H1 (cell line): ENCODE data around the gene RAMP3. TPM values are rescaled to one million over a fixed set of nuclear protein-coding genes. Genes with fewer than 3 reads are reported as not detected.

Source experiments
- CTCF ChIA-PET: fragments of 300-600 bp; sonication (Branson Sonifier 250); formaldehyde crosslinking; loops from one replicate; lab custom pipeline; 2021; ENCODE audit not compliant: partially characterized antibody; lab: Charles Lee
- POLR2A ChIA-PET: fragments of 300-600 bp; sonication (Branson Sonifier 250); formaldehyde crosslinking; loops from one replicate; lab custom pipeline; 2021; ENCODE audit warnings: inconsistent platforms; ENCODE audit not compliant: partially characterized antibody; lab: Charles Lee
- DNase-seq, 2 experiments: peaks; one replicate each; pipeline versions ENCODE4 v3.0.0 to v3.0.0-alpha.2; 2010 to 2022; ENCODE audit warnings: low spot score in 2 of 2, low read depth in 1 of 2, mixed read lengths in 1 of 2
- FAIRE-seq: peaks from 2 replicates; lab custom pipeline; 2011; peaks lifted over from hg19 to GRCh38; lab: Jason Lieb, UNC
- H2AFZ ChIP-seq: 2 replicates; pipeline ENCODE4 v1.8.1; 2012; ENCODE audit warnings: low read length, inconsistent platforms
- H2AK5ac ChIP-seq: 2 replicates; pipeline ENCODE4 v1.6.1; 2013; ENCODE audit warnings: low read depth, low read length
- H2BK120ac ChIP-seq: replicated peaks from 2 replicates; pipeline ENCODE3; 2013; ENCODE audit warnings: low read depth, low read length, inconsistent platforms
- H2BK12ac ChIP-seq: 2 replicates; pipeline ENCODE4 v1.6.1; 2013; ENCODE audit warnings: low read depth, low read length
- H2BK15ac ChIP-seq: 2 replicates; pipeline ENCODE4 v1.6.1; 2013; ENCODE audit warnings: low read length
- H2BK20ac ChIP-seq: 2 replicates; pipeline ENCODE4 v1.6.1; 2013; ENCODE audit warnings: low read length
- H2BK5ac ChIP-seq: 2 replicates; pipeline ENCODE4 v1.6.1; 2013; ENCODE audit warnings: low read depth, low read length
- H3K14ac ChIP-seq: 2 replicates; pipeline ENCODE4 v1.6.1; 2013; ENCODE audit warnings: inconsistent platforms; ENCODE audit not compliant: insufficient read length
- H3K18ac ChIP-seq: 2 replicates; pipeline ENCODE4 v1.6.1; 2013; ENCODE audit warnings: low read length; ENCODE audit errors: extremely low read depth
- H3K23ac ChIP-seq: 2 replicates; pipeline ENCODE4 v1.6.1; 2013; ENCODE audit warnings: inconsistent platforms; ENCODE audit not compliant: insufficient read length
- H3K23me2 ChIP-seq: 2 replicates; pipeline ENCODE4 v1.6.1; 2013; ENCODE audit warnings: low read depth, low read length
- H3K27ac ChIP-seq: 2 replicates; pipeline ENCODE4 v1.6.1; 2011; ENCODE audit warnings: low read depth, low read length, inconsistent platforms
- H3K27me3 ChIP-seq, 4 experiments: replicated peaks in 1 of 4; 1 replicate in 1 of 4; 2 replicates in 3 of 4; pipeline versions ENCODE4 v1.6.1 to v1.8.1; 2011 to 2013; ENCODE audit warnings: low read length in 3 of 4, mild to moderate bottlenecking in 3 of 4, inconsistent platforms in 2 of 4, mixed read lengths in 2 of 4, moderate library complexity in 1 of 4; ENCODE audit not compliant: control insufficient read depth in 3 of 4, insufficient read depth in 3 of 4; ENCODE audit errors: extremely low read depth in 1 of 4
- H3K36me3 ChIP-seq, 4 experiments: 2 replicates each; pipeline versions ENCODE4 v1.6.1 to v1.8.1; 2011 to 2013; ENCODE audit warnings: mild to moderate bottlenecking in 4 of 4, low read length in 3 of 4, moderate library complexity in 2 of 4, control low read depth in 1 of 4, inconsistent platforms in 1 of 4; ENCODE audit not compliant: insufficient read depth in 4 of 4, control insufficient read depth in 2 of 4
- H3K4ac ChIP-seq: replicated peaks from 2 replicates; pipeline ENCODE3; 2013; ENCODE audit warnings: low read length, low read depth, mixed read lengths, inconsistent platforms; ENCODE audit not compliant: insufficient read length
- H3K4me1 ChIP-seq, 4 experiments: replicated peaks in 1 of 4; 1 replicate in 1 of 4; 2 replicates in 3 of 4; pipeline versions ENCODE4 v1.6.1 to v1.8.1; 2011 to 2013; ENCODE audit warnings: low read length in 3 of 4, inconsistent platforms in 2 of 4, mixed read lengths in 1 of 4; ENCODE audit not compliant: insufficient read depth in 4 of 4, control insufficient read depth in 3 of 4
- H3K4me2 ChIP-seq, 2 experiments: 2 replicates each; pipeline versions ENCODE4 v1.6.1 to v1.8.1; 2011 to 2013; ENCODE audit warnings: low read depth in 2 of 2, low read length in 2 of 2, control low read depth in 1 of 2, inconsistent platforms in 1 of 2, mild to moderate bottlenecking in 1 of 2; ENCODE audit not compliant: insufficient read depth in 1 of 2
- H3K4me3 ChIP-seq, 4 experiments: fragments of 200-600, 300-600 bp in 1 of 4; sonication (generic), shearing (Covaris generic), sonication (Bioruptor Twin) in 1 of 4; 2 replicates each; pipeline versions ENCODE4 v1.5.1 to v1.8.1; 2011 to 2016; ENCODE audit warnings: low read length in 4 of 4, low read depth in 3 of 4, control low read depth in 2 of 4, inconsistent platforms in 2 of 4, mild to moderate bottlenecking in 2 of 4, mixed read lengths in 1 of 4, moderate library complexity in 1 of 4; ENCODE audit not compliant: insufficient read depth in 2 of 4; ENCODE audit errors: extremely low read depth in 1 of 4
- H3K56ac ChIP-seq: replicated peaks from 2 replicates; pipeline ENCODE3; 2013; ENCODE audit warnings: low read depth, mild to moderate bottlenecking, mixed read lengths, low read length, inconsistent platforms; ENCODE audit not compliant: insufficient read length
- H3K79me1 ChIP-seq: 2 replicates; pipeline ENCODE4 v1.6.1; 2013; ENCODE audit warnings: low read depth, low read length, control low read depth
- H3K79me2 ChIP-seq, 2 experiments: 2 replicates each; pipeline versions ENCODE4 v1.6.1 to v1.8.1; 2012 to 2013; ENCODE audit warnings: low read length in 2 of 2, mild to moderate bottlenecking in 2 of 2, inconsistent platforms in 1 of 2; ENCODE audit not compliant: insufficient read depth in 2 of 2, control insufficient read depth in 1 of 2
- H3K9ac ChIP-seq, 4 experiments: replicated peaks in 1 of 4; 1 replicate in 1 of 4; 2 replicates in 3 of 4; pipeline versions ENCODE4 v1.6.1 to v1.8.1; 2011 to 2013; ENCODE audit warnings: low read depth in 3 of 4, low read length in 3 of 4, control low read depth in 2 of 4, mild to moderate bottlenecking in 2 of 4, moderate library complexity in 2 of 4, inconsistent platforms in 1 of 4; ENCODE audit errors: extremely low read depth in 1 of 4
- H3K9me3 ChIP-seq, 2 experiments: 2 replicates each; pipeline versions ENCODE4 v1.6.1 to v1.8.1; 2012 to 2013; ENCODE audit warnings: mild to moderate bottlenecking in 2 of 2, moderate library complexity in 2 of 2, control low read depth in 1 of 2, inconsistent platforms in 1 of 2, low read depth in 1 of 2, low read length in 1 of 2, mixed read lengths in 1 of 2; ENCODE audit not compliant: insufficient read depth in 2 of 2
- H4K20me1 ChIP-seq, 2 experiments: replicated peaks in 1 of 2; 2 replicates each; pipeline versions ENCODE3 to v1.8.1; 2011 to 2013; ENCODE audit warnings: inconsistent platforms in 2 of 2, low read length in 2 of 2, mild to moderate bottlenecking in 1 of 2; ENCODE audit not compliant: insufficient read depth in 2 of 2, control insufficient read depth in 1 of 2
- H4K5ac ChIP-seq: 2 replicates; pipeline ENCODE4 v1.6.1; 2013; ENCODE audit warnings: low read length, low read depth, mixed read lengths, inconsistent platforms; ENCODE audit not compliant: insufficient read length
- H4K8ac ChIP-seq: 2 replicates; pipeline ENCODE4 v1.8.0; 2013; ENCODE audit warnings: mild to moderate bottlenecking, moderate library complexity, low read length, inconsistent platforms; ENCODE audit not compliant: insufficient read depth; ENCODE audit errors: extremely low read depth
- H4K91ac ChIP-seq: replicated peaks from 2 replicates; pipeline ENCODE3; 2013; ENCODE audit warnings: low read length, mixed read lengths, inconsistent platforms; ENCODE audit not compliant: insufficient read length
- USF2 ChIP-seq: IDR thresholded peaks from 2 replicates; pipeline ENCODE4 v1.6.1; 2011; ENCODE audit warnings: low read length, improper control_type of control experiment
- WGBS, 2 experiments: shearing (Covaris generic) in 1 of 2; methylation state at CpG; one replicate each; pipeline versions ENCODE4 v1.1.6 to v1.1.7; 2013 to 2015; ENCODE audit warnings: low lambda C conversion rate in 2 of 2, mixed read lengths in 2 of 2, inconsistent platforms in 1 of 2, low coverage in 1 of 2, missing lambda C conversion rate in 1 of 2; ENCODE audit not compliant: insufficient replicate concordance in 2 of 2, insufficient coverage in 1 of 2, insufficient read length in 1 of 2; ENCODE audit errors: extremely low coverage in 1 of 2, missing lambda C conversion rate in 1 of 2; 5-methylcytosine and 5-hydroxymethylcytosine counted together
- polyA plus RNA-seq, 7 experiments: library from polyadenylated mRNA; depleted of rRNA in 3 of 7; stranded (reverse) in 5 of 7; unstranded in 2 of 7; fragments of >200 nt in 5 of 7; fragments of 200-250 nt in 2 of 7; gene quantifications; 1 replicate in 5 of 7; 2 replicates in 1 of 7; 4 replicates in 1 of 7; pipeline versions ENCODE4 v1.2.1 to v1.2.3, GENCODE V29; 2011 to 2013; ENCODE audit warnings: missing spikeins in 2 of 7, mixed read lengths in 2 of 7
- total RNA-seq: library from RNA; stranded (reverse); fragmentation: NEBNext Ultra II Directional; extraction: Animal tissue kit (Norgen Biotek cat#: 25700); gene quantifications from 2 replicates; pipeline ENCODE4 v1.2.1, GENCODE V29; 2021

Gene RAMP3
- total and polyA plus RNA-seq, 2 of the 8 experiments (the other 6 are each of a cell fraction or from before 2014, with no cell fraction given) = 0.88 to 0.98 TPM

GRCh38 chr7:45156516-45157272 lies 897 bp upstream of the RAMP3 start:
- Histone ChIP-seq H3K4me2 (peak overlapping the region; percentile 34 to 77), H3K79me2 (no peaks in the 10 kb centered on the region), H2AFZ (no peak overlapping the region), H3K14ac (no peak overlapping the region), H2AK5ac (peak overlapping the region; percentile 76; the same call in 1 of the 2 replicates), H3K18ac (no peak overlapping the region), H2BK15ac (no peak overlapping the region), H3K4me3 (peak overlapping the region; percentile 51 to 83 (median 53)), H3K23me2 (peaks cover 6% of the 10 kb centered on the region), H4K5ac (no peak overlapping the region), H3K27me3 (peaks cover 0 to 24% (median 16%) of the 10 kb centered on the region in 4 experiments; a peak in 5 of 7 replicates), H4K8ac (no peak overlapping the region), H3K9ac (no peak overlapping the region), H2BK12ac (peak overlapping the region; percentile 19; the same call in 1 of the 2 replicates), H3K36me3 (no peaks in the 10 kb centered on the region), H3K27ac (no peak overlapping the region), H4K20me1 (peaks cover 0 to 7% of the 10 kb centered on the region in 2 experiments), H2BK20ac (no peak overlapping the region), H3K9me3 (no peaks in the 10 kb centered on the region), H4K91ac (no peak overlapping the region), H3K79me1 (no peaks in the 10 kb centered on the region), H2BK120ac (no peak overlapping the region), H3K4ac (peak overlapping the region; percentile 86), H3K56ac (peak overlapping the region; percentile 11), H3K23ac (no peak overlapping the region), H2BK5ac (no peak overlapping the region), H3K4me1 (peaks cover 0 to 5% (median 0%) of the 10 kb centered on the region in 4 experiments; a peak in 3 of 7 replicates)
- TF ChIP-seq USF2 = no peak
- POLR2A ChIA-PET = interaction anchor here (1.0 kb wide), 1 partner anchor 104 kb away, joined by 3 read pairs; no protein-coding TSS in a partner anchor
- DNase-seq (no peak), FAIRE-seq (no peak)
- WGBS, 2 experiments = 94% methylated on average over 8 of the region's 8 CpGs; no CpG with 5 or more reads in 1 of the 2 experiments
- CTCF ChIA-PET = interaction anchor here (0.9 to 6.2 kb wide), 11 partner anchors 16 to 434 kb away, joined by 3 to 56 read pairs (median 3); no protein-coding TSS in a partner anchor
